Measurements from ENCODE around the gene CCKAR.

The CCKAR gene

DNA sequence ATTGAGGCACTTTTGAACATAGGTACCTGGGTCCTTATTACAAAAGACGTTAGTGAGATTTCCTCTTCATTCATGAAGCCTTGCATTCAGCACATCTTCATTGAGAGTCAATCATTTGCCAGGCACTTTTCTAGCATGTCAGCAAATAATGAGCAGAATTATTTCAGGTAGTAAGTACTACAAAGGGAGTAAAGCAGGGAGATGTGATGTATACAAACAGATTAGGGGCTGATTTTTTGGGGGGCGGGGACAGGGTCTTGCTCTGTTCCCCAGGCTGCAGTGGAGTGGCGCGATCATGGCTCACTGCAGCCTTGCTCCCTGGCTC is 638 bp upstream of the CCKAR start:
- DNase-seq: no peak

DNA sequence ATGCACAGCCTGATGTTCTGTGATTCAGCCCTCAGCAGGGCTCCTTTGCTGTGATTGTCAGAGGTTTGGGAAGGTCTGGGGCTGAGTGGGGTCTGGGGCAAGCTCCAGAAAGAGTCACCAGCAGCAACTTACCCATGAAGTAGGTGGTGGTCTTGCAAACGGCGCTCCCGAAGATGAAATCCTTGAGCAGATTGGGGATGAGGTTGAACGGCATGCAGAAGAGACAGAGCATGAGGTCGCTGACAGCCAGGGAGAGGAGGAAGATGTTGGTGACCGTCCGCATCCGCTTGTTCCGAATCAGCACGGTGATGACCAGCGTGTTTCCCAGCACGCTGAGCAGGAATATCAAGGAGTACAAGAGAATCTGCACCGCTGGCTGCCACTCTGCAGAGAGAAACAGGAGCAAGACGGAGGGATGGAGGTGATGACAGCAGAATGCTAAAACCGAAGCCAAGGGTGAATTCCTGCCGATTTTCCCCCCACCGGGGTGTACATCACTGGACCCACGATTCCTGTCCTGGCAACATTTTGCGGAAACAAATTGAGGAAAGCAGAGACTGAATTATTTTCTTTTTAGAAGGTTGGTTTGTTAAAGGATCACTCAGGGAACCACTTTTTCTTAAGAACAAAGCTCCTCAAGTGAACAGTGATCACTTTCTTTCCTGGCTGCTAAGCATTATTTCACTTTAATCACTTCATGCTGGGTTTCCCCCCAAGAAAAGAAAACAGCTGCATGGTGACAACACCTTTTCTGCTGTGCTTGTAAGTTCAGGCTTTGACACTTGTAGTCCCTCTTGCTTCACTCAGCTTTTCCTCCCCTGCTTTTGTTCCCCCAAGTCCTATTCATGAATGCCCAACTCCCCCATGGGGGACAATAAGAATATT is 941 bp downstream of the CCKAR start:
- DNase-seq: no peak

DNA sequence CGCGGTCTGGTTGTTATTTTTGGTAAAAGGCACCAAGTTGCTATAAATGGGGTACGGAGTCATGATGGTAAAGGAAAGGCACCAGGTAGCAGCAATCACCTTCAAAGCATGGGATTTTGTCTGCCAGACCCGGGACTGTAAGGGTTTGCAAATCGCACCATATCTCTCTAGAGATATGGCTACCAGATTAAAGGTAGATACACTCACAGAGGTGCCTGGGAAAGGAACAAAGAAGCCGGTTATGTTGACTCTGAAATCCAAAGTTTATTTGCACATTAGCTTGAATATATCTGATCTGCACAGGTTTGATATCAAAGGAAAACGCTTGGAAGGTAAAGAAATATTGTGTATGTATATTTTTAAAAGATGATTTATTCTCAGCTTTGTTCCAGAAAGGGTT is 4.6 kb downstream of the CCKAR start:
- DNase-seq: no peak

DNA sequence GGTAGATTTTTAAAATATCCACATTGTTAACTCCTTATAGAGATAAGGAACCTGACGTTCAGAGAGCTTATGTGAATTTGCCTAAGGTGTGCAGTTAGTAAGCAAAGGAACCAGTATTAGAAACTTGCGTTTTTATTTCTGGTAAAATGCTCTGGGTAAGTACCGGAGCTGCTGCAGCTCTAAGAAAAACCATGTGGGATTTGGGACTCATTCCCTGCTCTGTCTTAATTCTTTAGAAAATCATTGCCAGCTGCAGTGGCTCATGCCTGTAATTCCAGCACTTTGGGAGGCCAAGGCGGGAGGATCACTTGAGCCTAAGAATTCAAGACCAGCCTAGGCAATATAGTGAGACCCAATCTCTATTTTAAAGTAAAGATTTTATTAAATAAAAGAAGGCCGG is 5.8 kb downstream of the CCKAR start:
- no peak for DNase-seq

DNA sequence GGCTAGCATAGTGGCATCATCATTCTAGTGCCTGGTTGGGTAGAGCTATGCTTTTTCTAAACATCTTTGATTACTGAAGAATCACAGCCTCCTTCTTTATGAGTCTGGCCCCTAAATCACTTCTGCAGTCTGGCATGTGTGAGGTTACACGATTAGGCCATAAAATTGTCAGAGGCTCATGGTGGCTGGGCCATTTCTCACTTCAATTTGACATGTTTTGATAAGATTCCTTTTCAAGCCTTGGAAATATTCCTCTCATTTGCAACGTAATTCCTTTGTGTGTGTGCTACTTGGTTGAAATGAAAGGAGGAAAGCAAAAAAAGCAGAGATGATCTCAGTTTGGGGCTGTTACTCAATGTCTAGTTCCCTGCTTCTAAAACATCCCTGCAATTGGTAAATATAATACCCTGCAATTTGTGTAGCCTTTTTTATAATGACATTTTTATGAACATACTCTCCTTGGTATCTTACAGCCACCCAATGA is 6.2 kb downstream of the CCKAR start:
- no peak for DNase-seq

DNA sequence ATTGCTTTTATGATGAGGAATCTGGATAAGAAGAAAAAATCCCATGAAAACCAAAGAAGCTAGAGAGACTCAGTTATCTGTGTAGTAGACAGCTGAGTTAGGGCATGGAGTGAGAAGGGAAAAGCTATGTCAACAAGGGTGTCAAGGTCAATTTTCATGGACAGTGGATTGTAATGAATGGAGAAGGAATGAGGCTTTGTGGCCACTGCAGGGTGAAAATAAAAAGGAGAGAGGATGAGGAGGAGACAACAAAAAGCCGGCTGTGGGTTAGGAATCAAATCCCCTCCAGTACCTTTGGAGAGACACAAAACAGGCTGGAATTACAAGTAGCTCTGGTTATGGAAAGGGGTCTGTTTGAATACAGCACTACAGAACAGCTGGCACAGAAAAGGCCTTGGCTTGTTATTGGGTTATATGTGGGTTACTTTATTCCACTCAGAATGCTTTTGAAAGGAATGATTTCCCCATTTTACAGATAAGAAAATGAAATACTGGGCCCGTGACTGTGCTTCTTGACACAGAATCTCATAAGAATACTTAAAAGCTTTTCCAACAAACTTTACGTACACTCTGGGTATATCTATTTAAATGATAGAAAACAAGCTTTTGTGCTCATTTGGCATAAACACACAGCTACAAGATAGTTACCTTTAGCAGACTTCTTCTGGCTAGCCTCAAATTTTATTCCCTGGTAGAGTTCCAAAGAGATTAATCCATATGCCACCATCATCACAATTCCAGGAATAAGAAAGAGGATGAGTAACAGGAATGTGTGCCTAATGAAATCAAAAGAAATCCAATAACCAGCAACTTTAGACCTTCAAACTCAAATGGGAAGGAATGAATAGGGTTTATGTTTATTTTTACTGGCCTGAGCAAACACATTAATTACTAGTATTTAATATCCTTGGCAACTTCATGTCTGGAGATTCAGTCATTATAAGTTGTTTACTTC is 7.5 kb downstream of the CCKAR start:
- no peak for DNase-seq

DNA sequence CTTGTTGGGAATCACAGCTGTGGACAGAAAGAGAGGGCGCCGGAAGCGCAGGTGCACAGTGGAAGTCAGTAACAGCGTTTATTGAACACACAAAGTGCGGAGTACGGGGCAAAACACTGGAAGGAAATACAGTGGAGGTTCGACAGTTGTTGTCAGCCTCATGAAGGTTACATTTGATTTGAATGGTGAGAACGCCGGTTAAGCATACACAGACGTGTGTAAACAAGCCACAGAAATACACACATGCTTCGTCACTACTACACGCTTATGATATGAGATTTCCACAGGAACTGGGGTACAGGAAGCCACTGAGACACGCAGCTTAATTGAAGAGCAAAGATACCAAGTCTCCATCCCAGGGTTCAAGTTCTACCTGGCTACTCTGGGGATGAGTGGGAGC is 12.0 kb downstream of the CCKAR start:
- DNase-seq: no peak

DNA sequence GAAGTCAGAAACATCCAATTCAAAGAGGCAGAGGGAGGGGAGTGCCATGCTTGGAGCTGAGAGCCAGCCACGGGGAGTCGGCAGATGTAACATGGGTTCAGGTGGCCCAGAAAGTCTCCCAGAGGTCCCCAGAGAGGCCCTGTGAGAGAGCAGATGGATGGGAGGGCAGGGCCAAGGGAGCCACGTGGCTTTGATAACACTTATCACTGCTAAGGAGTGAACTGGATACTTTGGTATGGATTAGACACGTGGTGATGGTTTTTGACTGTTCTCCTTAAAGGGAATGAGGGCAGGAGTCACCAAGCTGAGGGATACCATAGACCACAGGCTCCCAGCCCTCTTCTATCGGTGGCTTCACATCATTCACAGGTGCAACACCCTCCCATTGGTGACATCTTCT is 13.7 kb downstream of the CCKAR start:
- DNase-seq: no peak

DNA sequence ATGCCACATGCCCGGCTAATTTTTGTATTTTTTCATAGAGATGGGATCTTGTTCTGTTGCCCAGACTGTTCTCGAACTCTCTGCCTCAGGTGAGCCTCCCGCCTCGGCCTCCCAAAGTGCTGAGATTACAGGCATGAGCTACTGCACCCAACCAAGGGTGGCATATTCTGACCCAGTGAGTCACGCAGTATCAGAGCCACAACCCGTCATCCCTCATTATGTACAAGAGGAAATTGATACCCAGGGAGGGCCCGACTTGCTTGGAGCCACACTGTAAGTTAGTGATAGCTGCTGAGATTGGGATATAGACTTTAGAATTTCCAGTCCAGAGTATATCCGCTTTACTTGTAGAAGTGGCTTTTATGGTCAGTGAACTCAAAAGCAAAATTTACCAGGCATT is 14.6 kb downstream of the CCKAR start:
- DNase-seq: no peak

DNA sequence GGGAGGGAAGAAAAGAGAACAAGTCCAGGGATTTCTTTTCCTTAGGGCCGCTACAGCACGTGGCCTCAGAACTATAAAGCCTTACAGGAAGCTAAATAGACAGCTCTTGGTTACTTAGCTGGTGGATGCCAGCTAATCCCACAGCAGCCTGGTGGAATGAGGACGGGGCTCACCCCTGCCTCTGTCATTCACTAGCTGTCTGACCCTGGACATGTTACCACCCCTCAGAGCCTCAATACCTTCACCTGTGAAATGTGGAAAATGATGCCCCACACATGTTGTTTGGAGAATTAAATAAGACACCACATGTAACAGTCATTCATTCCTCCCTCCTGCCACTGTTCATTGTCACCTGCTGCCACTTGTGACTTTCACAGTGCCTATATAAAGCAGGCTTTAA is 15.7 kb downstream of the CCKAR start:
- no peak for DNase-seq

DNA sequence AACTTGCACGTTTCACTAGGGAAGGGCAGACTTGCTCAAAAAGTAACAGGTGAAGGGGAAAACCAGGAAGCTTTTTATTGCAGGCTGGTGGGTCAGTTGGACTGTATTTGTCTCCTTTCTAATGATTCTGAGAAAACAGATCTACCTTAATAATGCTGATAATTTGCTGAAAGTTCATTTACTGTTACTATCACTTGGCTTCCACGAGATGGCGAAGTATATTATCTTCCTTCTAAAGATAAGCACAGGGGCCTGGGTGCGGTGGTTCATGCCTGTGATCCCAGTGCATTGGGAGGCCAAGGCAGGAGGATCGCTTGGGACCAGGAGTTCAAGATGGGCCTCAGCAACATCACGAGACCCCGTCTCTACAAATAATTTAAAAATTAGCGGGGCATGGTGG is 16.4 kb downstream of the CCKAR start:
- no peak for DNase-seq

DNA sequence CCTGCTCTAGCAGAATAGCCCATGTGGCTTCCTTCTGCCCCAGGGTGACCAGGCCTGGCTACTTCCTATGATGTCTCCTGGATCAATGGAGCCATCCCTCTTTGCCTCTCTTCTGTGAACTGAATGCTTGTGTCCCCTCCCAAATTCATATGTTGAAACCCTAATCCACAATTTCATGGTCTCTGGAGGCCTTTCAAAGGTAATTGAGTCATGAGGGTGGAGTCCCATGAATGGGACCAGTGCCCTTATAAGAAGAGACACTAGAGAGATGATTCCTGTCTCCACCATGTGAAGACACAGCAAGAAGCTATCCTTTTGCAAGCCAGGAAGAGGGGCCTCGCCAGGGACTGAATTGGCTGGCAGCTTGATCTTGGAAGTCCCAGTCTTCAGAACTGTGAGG is 18.4 kb downstream of the CCKAR start:
- no peak for DNase-seq

DNA sequence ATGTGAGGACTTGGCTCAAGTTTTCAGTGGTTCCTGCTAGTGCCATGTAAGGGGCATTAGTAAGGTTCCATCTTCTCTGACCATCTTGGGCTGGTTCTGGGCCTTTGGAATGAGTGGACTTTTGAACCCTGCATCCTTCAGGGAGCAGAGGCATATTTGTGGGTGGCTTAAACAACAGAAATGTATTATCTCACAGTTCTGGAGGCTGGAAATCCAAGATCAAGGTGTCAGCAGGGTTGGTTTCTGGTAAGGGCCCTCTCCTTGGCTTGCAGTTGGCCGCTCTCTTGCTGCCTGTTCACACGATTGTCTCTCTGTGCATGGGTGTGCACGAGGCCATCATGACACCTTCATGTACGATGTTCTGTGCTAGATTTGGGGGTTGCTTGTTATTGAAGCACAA is 21.3 kb downstream of the CCKAR start:
- no peak for DNase-seq

DNA sequence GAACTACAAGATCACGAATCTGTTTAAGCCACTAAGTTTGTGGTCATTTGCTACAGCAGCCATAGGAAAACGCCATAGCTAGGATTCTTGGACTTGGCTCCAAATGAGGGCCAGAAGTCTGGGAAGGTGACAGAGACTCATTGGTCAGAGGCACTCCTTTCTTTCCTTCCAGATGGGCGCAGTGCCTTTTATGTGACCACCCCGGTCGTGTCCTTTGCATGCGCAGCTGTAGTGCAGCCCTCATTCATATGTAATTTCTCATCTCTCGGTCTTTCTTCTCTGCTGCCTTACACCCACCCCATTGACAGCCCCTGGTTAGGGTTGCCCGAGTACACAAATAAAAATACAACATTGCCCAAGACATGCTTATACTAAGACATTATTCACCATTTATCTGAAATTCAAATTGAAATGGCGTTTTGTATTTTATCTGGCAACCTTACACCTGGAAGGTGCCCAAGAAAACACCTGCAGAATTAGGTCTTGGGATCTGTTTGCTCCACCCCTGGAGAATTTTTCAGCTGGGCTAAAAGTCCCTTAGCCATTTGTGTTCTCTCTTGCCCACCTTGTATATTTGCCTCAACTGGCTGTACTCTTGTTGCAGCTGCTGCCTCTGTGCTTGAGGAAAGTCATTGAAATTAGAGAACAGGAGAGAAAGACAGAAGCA is 21.9 kb downstream of the CCKAR start:
- no peak for DNase-seq

DNA sequence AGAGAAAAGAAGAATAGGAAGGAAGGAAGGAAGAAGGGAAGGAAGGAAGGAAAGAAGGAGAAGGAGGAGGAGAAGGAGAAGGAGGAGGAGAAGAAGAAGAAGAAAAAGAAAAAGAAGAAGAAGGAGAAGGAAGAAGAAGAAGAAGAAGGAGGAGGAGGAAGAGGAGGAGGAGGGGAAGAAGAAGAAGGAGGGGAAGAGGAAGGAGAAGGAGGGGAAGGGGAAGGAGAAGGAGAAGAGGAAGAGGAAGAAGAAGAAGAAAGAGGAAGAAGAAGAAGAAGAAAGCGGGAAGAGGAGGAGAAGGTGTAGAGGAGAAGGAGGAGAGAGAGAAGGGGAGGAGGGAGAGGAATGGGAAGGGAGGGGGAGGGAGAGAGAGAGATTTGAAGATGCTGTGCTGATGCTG is 22.6 kb downstream of the CCKAR start:
- DNase-seq: no peak

DNA sequence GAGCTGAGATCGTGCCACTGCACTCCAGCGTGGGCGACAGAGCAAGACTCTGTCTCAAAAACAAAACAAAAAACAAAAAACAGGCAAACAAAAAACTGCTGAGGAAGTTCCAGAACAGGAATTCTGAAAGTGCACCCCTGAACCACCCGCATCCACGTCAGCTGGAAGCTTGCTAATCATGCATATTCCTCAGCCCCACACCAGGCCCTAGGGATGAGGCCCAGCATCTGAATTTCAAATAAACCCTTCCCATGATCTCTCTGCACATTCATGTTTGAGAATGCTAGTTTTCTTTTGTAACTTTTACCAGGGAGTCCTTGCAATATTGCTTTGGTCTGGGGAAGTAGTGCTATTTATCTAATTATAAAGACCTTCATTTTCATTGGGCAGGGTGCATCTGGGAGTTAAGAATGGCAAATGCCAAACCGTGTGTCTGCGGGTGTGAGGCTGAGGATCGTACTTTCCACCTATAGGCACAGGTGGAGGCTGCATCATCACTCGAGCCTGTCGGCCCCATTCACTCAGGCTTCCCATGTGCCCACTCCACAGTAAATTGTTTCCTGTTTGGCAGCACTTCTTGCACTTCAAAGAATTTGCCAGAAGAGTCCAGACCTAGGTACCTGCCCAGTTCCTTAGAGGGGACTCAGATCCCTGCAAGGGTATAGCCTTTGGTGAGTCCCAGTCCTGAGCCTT is 23.6 kb downstream of the CCKAR start:
- DNase-seq: no peak

DNA sequence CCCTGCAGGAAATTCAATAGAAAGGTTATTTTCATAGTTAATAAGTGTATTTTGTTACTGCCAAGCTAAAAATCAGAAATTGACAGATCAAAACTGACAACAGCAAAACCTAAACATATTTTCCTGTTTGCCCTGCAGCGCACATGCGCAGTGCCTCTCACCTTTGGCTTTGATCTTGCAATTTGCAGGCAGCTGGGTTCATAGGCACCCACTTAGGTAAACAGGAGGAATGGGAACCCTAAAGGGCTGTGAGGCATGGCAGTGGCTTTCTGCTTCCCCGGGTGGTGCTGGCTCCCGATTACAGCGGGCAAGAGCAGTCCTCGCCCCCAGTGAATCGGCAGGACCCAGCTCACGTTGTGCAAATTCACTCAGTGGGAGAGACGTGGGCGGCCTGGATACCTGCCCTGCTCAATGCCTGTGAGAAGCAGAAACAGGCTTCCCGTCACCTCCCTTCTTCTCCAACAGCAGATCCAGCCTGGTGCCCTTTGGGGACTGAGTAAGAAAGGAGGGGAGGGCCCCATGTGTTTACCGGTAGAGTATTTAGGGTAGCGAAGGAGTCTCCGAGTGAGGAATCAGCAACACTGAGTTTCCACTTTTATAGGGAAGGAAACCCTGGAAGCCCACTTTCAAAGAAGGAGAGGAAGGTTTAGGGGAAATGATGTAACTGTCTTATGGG is 25.7 kb downstream of the CCKAR start:
- no peak for DNase-seq

DNA sequence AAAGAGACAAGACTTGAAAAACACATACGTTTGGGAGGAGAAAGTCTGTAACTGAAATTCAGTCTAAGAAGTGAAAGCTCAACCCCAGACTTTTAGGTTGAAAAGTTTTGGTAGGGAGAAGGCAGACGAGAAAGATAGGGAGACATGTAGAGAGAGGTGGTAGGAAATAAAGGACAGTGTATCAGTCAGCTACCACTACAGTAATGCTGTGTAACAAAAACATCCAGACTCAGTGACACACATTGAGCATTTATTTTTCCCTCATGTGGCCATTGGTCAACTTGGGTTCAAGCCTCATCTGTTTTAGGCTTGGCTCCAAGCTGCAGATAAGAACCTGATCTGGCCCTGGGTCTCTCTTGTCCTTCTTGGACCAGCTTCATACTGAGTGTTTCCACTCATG is 26.9 kb downstream of the CCKAR start:
- DNase-seq: no peak

DNA sequence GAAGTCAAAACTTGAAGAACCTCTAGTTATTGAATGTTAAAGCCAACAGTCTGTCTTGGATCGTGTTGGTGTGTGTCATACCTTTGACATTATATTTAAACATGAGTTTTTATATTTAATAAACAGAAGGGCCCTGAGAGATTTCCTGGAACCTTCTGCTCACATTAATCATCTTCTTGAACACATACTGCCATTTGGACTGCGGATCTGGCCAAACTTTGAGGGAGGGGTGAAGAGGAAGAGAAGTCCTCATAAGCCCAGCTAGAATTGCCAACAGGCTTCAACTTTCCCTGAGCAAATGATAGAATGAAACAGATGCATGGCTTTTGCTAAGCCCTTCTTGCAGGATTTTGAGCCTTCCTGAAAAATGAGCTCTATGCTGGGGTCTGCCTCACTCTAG is 27.4 kb downstream of the CCKAR start:
- DNase-seq: no peak

DNA sequence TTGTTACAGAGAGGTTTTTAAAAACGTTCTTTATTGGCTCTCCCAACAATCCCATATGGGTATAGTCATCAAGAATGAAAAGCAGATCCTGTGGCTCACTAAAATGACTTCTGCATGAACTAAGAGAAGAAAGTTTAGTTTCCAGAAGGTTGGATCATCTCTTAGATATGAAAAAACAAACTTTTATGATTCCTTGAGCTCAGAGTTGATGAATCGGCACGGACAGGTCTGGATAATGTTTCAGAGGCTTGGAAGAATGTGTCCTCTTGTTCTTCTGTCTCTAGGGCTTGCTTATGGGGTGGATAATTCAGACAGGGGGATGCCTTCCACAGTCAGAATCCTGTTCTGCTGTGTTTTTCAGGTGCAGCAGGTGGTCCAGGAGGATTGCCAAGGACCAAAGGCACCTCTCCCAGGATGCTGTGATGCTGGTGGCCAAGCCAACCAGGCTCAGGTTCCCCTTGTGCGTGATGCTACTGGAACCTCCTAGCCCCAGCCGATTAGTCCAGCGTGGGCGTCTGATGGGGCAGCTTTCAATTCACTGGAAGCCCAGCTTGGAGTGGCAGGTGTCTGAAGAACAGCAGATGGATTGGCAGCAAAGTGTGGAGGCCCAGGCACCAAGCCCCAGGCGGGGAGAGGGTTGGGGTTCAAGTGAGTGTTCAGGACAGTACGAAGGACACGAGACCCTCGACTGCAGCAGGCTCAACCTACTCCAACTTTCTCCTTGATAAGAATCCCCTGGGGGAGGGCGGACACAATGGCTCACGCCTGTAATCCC is 30.3 kb downstream of the CCKAR start:
- DNase-seq: no peak

DNA sequence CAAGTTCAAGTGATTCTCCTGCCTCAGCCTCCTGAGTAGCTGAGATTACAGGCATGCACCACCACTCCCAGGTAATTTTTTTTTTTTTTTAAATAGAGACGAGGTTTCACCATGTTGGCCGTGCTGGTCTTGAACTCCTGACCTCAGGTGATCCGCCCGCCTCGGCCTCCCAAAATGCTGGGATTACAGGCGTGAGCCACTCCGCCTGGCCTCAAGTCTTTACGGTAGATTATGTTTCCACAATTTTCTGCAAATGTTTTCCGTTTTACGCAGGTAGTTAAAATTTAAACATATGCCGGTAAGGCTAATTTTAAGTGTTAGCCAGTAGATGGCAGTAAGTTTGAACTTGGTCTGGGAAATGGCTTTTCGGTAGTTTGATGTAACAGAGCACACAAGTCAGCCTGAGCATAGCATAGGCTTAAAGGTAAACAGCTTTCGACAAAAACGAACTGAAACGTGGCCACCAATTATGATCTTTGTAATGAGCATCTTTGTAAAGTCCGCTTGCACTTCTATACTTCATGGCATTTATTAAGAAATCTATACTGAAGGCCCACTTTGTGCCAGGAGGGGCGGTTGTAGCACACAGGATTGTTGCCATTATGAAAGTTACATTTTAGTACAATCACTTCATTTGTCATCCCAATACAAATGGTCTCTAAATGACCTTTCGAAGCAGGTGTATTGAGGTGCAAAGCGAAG is 31.1 kb downstream of the CCKAR start:
- peak; percentile 18 to 70 for DNase-seq

All from NCI-H526 (cell line).